Measurements from ENCODE around the gene TRIM36.

TRIM36 gene

DNA sequence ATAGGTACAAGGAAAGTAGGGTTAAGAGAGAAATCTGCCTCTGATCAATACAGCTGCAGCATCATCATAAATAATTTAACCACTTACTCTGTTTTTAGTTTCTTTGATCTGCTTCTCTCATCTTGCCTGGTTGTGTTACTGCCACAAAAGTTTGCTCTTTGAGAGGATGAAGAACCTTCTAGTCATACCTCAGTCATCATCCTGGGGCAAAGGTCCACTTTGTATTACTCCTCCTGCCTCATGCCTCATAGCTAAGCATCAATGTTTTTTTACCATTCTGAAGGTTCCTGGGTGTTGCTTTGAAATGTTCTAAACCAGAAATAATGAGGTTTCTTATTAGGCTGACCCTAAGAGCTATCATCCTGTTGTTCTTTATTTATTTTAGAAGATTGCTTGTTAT, 17.1 kb upstream of the TRIM36 start:
- TF ChIP-seq ARNTL (CRISPR knock-in tag; IDR thresholded peaks at IDR 0.05; ENCODE audit: borderline replicate concordance, low read depth) (no peak), ESRRG (CRISPR knock-in tag; IDR thresholded peaks at IDR 0.05) (no peak), BACH2 (CRISPR knock-in tag; IDR thresholded peaks at IDR 0.05; ENCODE audit: borderline replicate concordance) (no peak), GLIS3 (CRISPR knock-in tag; IDR thresholded peaks at IDR 0.05) (no peak), TOX (CRISPR knock-in tag; IDR thresholded peaks at IDR 0.05; ENCODE audit: borderline replicate concordance) (no peak), ISL1 (CRISPR knock-in tag; IDR thresholded peaks at IDR 0.05) (no peak), ZNF8 (CRISPR knock-in tag; IDR thresholded peaks at IDR 0.05) (no peak), PPARA (CRISPR knock-in tag; IDR thresholded peaks at IDR 0.05; ENCODE audit: borderline replicate concordance) (no peak), ZC3H10 (CRISPR knock-in tag; IDR thresholded peaks at IDR 0.05) (no peak), ZNF565 (CRISPR knock-in tag; conservative IDR thresholded peaks at IDR 0.05; ENCODE audit: low read depth) (no peak), SNAI2 (CRISPR knock-in tag; IDR thresholded peaks at IDR 0.05) (no peak), OSR1 (CRISPR knock-in tag; IDR thresholded peaks at IDR 0.05) (no peak), ZNF70 (CRISPR knock-in tag; IDR thresholded peaks at IDR 0.05) (no peak), TCF4 (CRISPR knock-in tag; IDR thresholded peaks at IDR 0.05; ENCODE audit: borderline replicate concordance) (no peak)
- TF ChIP-seq, protein P1, sequence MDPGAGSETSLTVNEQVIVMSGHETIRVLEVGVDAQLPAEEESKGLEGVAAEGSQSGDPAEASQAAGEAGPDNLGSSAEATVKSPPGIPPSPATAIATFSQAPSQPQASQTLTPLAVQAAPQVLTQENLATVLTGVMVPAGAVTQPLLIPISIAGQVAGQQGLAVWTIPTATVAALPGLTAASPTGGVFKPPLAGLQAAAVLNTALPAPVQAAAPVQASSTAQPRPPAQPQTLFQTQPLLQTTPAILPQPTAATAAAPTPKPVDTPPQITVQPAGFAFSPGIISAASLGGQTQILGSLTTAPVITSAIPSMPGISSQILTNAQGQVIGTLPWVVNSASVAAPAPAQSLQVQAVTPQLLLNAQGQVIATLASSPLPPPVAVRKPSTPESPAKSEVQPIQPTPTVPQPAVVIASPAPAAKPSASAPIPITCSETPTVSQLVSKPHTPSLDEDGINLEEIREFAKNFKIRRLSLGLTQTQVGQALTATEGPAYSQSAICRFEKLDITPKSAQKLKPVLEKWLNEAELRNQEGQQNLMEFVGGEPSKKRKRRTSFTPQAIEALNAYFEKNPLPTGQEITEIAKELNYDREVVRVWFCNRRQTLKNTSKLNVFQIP (CRISPR knock-in tag; IDR thresholded peaks at IDR 0.05; ENCODE audit: borderline replicate concordance, low read depth): no peak
- TF ChIP-seq, protein P2, sequence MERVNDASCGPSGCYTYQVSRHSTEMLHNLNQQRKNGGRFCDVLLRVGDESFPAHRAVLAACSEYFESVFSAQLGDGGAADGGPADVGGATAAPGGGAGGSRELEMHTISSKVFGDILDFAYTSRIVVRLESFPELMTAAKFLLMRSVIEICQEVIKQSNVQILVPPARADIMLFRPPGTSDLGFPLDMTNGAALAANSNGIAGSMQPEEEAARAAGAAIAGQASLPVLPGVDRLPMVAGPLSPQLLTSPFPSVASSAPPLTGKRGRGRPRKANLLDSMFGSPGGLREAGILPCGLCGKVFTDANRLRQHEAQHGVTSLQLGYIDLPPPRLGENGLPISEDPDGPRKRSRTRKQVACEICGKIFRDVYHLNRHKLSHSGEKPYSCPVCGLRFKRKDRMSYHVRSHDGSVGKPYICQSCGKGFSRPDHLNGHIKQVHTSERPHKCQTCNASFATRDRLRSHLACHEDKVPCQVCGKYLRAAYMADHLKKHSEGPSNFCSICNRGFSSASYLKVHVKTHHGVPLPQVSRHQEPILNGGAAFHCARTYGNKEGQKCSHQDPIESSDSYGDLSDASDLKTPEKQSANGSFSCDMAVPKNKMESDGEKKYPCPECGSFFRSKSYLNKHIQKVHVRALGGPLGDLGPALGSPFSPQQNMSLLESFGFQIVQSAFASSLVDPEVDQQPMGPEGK (CRISPR knock-in tag; IDR thresholded peaks at IDR 0.05; ENCODE audit: borderline replicate concordance): no peak
- TF ChIP-seq, protein P3, sequence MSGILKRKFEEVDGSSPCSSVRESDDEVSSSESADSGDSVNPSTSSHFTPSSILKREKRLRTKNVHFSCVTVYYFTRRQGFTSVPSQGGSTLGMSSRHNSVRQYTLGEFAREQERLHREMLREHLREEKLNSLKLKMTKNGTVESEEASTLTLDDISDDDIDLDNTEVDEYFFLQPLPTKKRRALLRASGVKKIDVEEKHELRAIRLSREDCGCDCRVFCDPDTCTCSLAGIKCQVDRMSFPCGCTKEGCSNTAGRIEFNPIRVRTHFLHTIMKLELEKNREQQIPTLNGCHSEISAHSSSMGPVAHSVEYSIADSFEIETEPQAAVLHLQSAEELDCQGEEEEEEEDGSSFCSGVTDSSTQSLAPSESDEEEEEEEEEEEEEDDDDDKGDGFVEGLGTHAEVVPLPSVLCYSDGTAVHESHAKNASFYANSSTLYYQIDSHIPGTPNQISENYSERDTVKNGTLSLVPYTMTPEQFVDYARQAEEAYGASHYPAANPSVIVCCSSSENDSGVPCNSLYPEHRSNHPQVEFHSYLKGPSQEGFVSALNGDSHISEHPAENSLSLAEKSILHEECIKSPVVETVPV (CRISPR knock-in tag; IDR thresholded peaks at IDR 0.05): no peak
- TF ChIP-seq, protein P4, sequence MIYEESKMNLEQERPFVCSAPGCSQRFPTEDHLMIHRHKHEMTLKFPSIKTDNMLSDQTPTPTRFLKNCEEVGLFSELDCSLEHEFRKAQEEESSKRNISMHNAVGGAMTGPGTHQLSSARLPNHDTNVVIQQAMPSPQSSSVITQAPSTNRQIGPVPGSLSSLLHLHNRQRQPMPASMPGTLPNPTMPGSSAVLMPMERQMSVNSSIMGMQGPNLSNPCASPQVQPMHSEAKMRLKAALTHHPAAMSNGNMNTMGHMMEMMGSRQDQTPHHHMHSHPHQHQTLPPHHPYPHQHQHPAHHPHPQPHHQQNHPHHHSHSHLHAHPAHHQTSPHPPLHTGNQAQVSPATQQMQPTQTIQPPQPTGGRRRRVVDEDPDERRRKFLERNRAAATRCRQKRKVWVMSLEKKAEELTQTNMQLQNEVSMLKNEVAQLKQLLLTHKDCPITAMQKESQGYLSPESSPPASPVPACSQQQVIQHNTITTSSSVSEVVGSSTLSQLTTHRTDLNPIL (CRISPR knock-in tag; IDR thresholded peaks at IDR 0.05; ENCODE audit: low read depth): no peak
- TF ChIP-seq, protein P5, sequence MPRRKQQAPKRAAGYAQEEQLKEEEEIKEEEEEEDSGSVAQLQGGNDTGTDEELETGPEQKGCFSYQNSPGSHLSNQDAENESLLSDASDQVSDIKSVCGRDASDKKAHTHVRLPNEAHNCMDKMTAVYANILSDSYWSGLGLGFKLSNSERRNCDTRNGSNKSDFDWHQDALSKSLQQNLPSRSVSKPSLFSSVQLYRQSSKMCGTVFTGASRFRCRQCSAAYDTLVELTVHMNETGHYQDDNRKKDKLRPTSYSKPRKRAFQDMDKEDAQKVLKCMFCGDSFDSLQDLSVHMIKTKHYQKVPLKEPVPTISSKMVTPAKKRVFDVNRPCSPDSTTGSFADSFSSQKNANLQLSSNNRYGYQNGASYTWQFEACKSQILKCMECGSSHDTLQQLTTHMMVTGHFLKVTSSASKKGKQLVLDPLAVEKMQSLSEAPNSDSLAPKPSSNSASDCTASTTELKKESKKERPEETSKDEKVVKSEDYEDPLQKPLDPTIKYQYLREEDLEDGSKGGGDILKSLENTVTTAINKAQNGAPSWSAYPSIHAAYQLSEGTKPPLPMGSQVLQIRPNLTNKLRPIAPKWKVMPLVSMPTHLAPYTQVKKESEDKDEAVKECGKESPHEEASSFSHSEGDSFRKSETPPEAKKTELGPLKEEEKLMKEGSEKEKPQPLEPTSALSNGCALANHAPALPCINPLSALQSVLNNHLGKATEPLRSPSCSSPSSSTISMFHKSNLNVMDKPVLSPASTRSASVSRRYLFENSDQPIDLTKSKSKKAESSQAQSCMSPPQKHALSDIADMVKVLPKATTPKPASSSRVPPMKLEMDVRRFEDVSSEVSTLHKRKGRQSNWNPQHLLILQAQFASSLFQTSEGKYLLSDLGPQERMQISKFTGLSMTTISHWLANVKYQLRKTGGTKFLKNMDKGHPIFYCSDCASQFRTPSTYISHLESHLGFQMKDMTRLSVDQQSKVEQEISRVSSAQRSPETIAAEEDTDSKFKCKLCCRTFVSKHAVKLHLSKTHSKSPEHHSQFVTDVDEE (CRISPR knock-in tag; IDR thresholded peaks at IDR 0.05): no peak
- ATAC-seq: no peak

DNA sequence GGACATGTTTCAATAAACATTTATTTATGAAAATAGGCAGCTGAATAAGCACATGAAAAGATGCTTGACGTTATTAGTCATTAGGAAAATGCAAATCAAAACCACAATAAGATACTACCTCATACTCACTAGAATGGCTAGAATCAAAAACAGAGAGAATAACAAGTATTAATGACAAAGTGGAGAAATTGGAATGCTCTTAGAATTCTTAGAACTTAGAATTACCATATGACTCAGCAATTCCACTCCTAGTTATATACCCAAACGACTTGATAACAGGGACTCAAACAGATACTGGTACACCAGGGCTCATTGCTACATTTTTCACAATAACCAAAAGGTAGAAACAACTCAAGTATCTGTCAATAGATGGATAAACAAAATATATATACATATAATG, 15.1 kb upstream of the TRIM36 start:
- TF ChIP-seq ZNF8 (CRISPR knock-in tag; IDR thresholded peaks at IDR 0.05) (no peak), ZFP30 (CRISPR knock-in tag; IDR thresholded peaks at IDR 0.05) (no peak)
- ATAC-seq: no peak

DNA sequence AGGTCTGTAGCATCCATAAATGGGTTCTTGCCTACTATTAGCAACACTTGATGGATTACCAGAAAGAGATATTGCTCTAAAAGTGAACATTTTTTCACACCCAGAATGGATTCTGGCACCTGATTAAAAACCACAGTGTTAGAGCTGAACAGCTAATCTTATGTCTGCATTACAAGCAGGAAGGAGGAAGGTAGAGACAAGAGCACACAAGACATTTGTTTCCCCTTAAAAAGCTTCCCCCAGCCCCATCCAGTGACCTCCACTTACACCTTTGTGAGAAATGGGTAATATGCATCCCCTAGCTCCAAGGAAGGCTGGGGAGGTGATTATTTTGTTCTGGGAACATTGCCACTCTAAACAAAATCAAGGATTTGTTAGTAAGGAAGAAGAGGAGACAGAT, 12.0 kb upstream of the TRIM36 start:
- TF ChIP-seq GLIS3 (CRISPR knock-in tag; IDR thresholded peaks at IDR 0.05) (no peak), RARB (CRISPR knock-in tag; IDR thresholded peaks at IDR 0.05) (no peak), ZNF70 (CRISPR knock-in tag; IDR thresholded peaks at IDR 0.05) (no peak), SNAI2 (CRISPR knock-in tag; IDR thresholded peaks at IDR 0.05) (no peak), ZNF565 (CRISPR knock-in tag; conservative IDR thresholded peaks at IDR 0.05; ENCODE audit: low read depth) (no peak), ZFP3 (CRISPR knock-in tag; IDR thresholded peaks at IDR 0.05) (no peak), ZNF8 (CRISPR knock-in tag; IDR thresholded peaks at IDR 0.05) (no peak), ARNTL (CRISPR knock-in tag; IDR thresholded peaks at IDR 0.05; ENCODE audit: borderline replicate concordance, low read depth) (no peak), CSDC2 (CRISPR knock-in tag; IDR thresholded peaks at IDR 0.05) (no peak), OSR1 (CRISPR knock-in tag; IDR thresholded peaks at IDR 0.05) (no peak)
- TF ChIP-seq, protein P5 (CRISPR knock-in tag; IDR thresholded peaks at IDR 0.05): no peak
- TF ChIP-seq, protein P3 (CRISPR knock-in tag; IDR thresholded peaks at IDR 0.05): no peak
- TF ChIP-seq, protein P4 (CRISPR knock-in tag; IDR thresholded peaks at IDR 0.05; ENCODE audit: low read depth): no peak

More for the DNA sequence above, 12.0 kb upstream of the TRIM36 start:
- ATAC-seq: no peak

Data from SK-N-SH treated with all-trans-retinoic acid at 6 μM for 48 hours (cell line).